ENCODE data around the gene PIP5K1B. TPM values are rescaled to one million over a fixed set of nuclear protein-coding genes. Genes with fewer than 3 reads are reported as not detected.

The PIP5K1B gene
- total RNA-seq, 1 experiment from 2014 or later = 2.5 TPM

DNA sequence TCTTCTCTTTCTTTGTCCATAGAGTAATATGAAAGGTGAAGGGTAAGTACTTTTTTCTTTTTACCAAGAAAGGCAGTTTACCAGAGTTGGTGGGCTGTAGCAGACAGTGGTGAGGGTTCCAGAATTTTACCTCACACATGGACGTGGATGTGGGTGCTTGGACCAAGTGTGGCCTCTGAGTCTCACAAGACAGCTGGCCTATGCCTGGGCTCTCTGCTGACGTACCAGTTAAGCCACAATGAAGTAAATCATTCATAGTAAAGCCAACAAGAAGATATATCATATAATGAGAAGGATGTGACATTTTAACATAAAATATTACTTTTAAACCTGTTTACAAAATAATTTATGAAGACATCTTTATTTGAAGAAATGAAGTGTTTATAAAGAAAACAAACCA lies 202.9 kb downstream of the PIP5K1B start:
- no peak overlapping the region for H3T11ph ChIP-seq (ENCODE audit: low read length)
- no peaks in the 10 kb centered on the region for H3K9me3 Mint-ChIP-seq
- H2BK5ac ChIP-seq (ENCODE audit: insufficient read length, low read length) = no peak overlapping the region
- no peak overlapping the region for H3K4ac ChIP-seq (ENCODE audit: low read depth, low read length)
- H3K14ac ChIP-seq (ENCODE audit: insufficient read depth, low read length) = no peak overlapping the region
- no peak overlapping the region for H4K91ac ChIP-seq (ENCODE audit: insufficient read length, low read depth, low read length)
- H3K27me3 ChIP-seq (ENCODE audit: insufficient read depth, low read length) = no peaks in the 10 kb centered on the region
- H3K4me1 ChIP-seq (ENCODE audit: insufficient read depth, low read length) = peaks cover 3% of the 10 kb centered on the region; the same call in 1 of the 2 replicates
- H3K4me3 Mint-ChIP-seq = no peak overlapping the region
- no peak overlapping the region for H2BK15ac ChIP-seq (ENCODE audit: low read depth, low read length)
- no CpG with 5 or more reads among the region's 2 CpGs for WGBS (ENCODE audit: extremely low coverage, insufficient read length, low lambda C conversion rate)
- H3K18ac ChIP-seq (ENCODE audit: insufficient read length, low read depth, low read length) = no peak overlapping the region
- H4K5ac ChIP-seq (ENCODE audit: insufficient read length, low read depth, low read length) = no peak overlapping the region
- no peak overlapping the region for H3K4me2 ChIP-seq (ENCODE audit: insufficient read depth, insufficient read length, low read length)
- peak overlapping the region in 1 of 3 experiments; percentile 18; a peak in 1 of 7 replicates for H3K27ac Mint-ChIP-seq
- TF ChIP-seq, protein P1, sequence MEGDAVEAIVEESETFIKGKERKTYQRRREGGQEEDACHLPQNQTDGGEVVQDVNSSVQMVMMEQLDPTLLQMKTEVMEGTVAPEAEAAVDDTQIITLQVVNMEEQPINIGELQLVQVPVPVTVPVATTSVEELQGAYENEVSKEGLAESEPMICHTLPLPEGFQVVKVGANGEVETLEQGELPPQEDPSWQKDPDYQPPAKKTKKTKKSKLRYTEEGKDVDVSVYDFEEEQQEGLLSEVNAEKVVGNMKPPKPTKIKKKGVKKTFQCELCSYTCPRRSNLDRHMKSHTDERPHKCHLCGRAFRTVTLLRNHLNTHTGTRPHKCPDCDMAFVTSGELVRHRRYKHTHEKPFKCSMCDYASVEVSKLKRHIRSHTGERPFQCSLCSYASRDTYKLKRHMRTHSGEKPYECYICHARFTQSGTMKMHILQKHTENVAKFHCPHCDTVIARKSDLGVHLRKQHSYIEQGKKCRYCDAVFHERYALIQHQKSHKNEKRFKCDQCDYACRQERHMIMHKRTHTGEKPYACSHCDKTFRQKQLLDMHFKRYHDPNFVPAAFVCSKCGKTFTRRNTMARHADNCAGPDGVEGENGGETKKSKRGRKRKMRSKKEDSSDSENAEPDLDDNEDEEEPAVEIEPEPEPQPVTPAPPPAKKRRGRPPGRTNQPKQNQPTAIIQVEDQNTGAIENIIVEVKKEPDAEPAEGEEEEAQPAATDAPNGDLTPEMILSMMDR (conservative IDR thresholded peaks at IDR 0.05) = no peak
- H3K4me1 Mint-ChIP-seq = peaks cover 14 to 16% of the 10 kb centered on the region in 2 experiments
- H3K27me3 Mint-ChIP-seq (ENCODE audit: low read depth) = no peaks in the 10 kb centered on the region
- no peak overlapping the region for H2BK12ac ChIP-seq (ENCODE audit: insufficient read length, low read depth, low read length)
- H3K56ac ChIP-seq (ENCODE audit: insufficient read length, low read depth, low read length) = no peak overlapping the region
- no peaks in the 10 kb centered on the region; a peak in 1 of 7 replicates for H3K36me3 Mint-ChIP-seq (ENCODE audit: insufficient read depth in 1 of 3, low read depth in 3 of 3)
- no peak overlapping the region for H4K8ac ChIP-seq (replicated peaks; ENCODE audit: insufficient read length, low read depth, low read length)
- no peak overlapping the region for H3K23ac ChIP-seq (ENCODE audit: insufficient read length, low read depth, low read length)
- H3K9ac ChIP-seq (ENCODE audit: extremely low read depth, insufficient read length, low read length) = no peak overlapping the region
- H2BK20ac ChIP-seq (ENCODE audit: low read depth, low read length, poor library complexity, severe bottlenecking) = no peak overlapping the region
- no peak overlapping the region for H2AFZ ChIP-seq (ENCODE audit: low read length)
- no peaks in the 10 kb centered on the region for H3K23me2 ChIP-seq (ENCODE audit: insufficient read length, low read depth, low read length, poor library complexity, severe bottlenecking)
- H3K79me1 ChIP-seq (ENCODE audit: insufficient read depth, low read depth, low read length, poor library complexity, severe bottlenecking) = no peaks in the 10 kb centered on the region
- no peaks in the 10 kb centered on the region for H3K79me2 ChIP-seq (ENCODE audit: insufficient read depth, low read length)
- H3K27ac ChIP-seq (ENCODE audit: insufficient read length, low read depth, low read length) = no peak overlapping the region
- no peak overlapping the region for H2AK5ac ChIP-seq (ENCODE audit: insufficient read length, low read length)
- no peak overlapping the region for H2BK120ac ChIP-seq (ENCODE audit: low read depth, low read length, poor library complexity, severe bottlenecking)
- H4K20me1 ChIP-seq (ENCODE audit: control insufficient read depth, insufficient read depth, insufficient read length) = no peaks in the 10 kb centered on the region
- H3K9me3 ChIP-seq (ENCODE audit: control insufficient read depth, low read depth, low read length) = no peaks in the 10 kb centered on the region
- no peak for DNase-seq
